ENCODE data around the gene POU2F1. TPM values are rescaled to one million over a fixed set of nuclear protein-coding genes. Genes with fewer than 3 reads are reported as not detected.

POU2F1 gene
- total and polyA plus RNA-seq, 2 experiments from 2014 or later = 38.8 to 66.1 TPM

DNA sequence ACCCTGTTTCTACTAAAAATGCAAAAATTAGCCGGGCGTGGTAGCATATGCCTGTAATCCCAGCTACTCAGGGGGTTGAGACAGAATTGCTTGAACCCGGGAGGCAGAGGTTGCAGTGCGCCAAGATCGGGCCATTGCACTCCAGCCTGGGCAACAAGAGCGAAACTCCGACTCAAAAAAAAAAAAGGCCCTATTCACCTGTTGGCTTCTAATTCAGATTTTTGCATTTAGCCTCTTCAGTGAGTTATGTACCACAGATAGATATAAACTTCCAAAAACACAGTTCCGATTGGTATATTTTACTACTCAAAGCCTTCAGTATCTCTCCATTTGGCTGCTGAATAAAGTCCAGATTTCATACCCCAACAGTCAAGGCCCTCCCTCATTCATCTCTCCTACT, 42.7 kb downstream of the POU2F1 start (continued):
- TF ChIP-seq, protein P1, sequence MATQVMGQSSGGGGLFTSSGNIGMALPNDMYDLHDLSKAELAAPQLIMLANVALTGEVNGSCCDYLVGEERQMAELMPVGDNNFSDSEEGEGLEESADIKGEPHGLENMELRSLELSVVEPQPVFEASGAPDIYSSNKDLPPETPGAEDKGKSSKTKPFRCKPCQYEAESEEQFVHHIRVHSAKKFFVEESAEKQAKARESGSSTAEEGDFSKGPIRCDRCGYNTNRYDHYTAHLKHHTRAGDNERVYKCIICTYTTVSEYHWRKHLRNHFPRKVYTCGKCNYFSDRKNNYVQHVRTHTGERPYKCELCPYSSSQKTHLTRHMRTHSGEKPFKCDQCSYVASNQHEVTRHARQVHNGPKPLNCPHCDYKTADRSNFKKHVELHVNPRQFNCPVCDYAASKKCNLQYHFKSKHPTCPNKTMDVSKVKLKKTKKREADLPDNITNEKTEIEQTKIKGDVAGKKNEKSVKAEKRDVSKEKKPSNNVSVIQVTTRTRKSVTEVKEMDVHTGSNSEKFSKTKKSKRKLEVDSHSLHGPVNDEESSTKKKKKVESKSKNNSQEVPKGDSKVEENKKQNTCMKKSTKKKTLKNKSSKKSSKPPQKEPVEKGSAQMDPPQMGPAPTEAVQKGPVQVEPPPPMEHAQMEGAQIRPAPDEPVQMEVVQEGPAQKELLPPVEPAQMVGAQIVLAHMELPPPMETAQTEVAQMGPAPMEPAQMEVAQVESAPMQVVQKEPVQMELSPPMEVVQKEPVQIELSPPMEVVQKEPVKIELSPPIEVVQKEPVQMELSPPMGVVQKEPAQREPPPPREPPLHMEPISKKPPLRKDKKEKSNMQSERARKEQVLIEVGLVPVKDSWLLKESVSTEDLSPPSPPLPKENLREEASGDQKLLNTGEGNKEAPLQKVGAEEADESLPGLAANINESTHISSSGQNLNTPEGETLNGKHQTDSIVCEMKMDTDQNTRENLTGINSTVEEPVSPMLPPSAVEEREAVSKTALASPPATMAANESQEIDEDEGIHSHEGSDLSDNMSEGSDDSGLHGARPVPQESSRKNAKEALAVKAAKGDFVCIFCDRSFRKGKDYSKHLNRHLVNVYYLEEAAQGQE (IDR thresholded peaks at IDR 0.05; ENCODE audit: unreplicated experiment) = no peak
- TF ChIP-seq ZNF114 (CRISPR knock-in tag; IDR thresholded peaks at IDR 0.05) = no peak
- TF ChIP-seq POLR2AphosphoS5 (IDR thresholded peaks at IDR 0.05; ENCODE audit: low read depth) = no peak
- TF ChIP-seq, protein P2, sequence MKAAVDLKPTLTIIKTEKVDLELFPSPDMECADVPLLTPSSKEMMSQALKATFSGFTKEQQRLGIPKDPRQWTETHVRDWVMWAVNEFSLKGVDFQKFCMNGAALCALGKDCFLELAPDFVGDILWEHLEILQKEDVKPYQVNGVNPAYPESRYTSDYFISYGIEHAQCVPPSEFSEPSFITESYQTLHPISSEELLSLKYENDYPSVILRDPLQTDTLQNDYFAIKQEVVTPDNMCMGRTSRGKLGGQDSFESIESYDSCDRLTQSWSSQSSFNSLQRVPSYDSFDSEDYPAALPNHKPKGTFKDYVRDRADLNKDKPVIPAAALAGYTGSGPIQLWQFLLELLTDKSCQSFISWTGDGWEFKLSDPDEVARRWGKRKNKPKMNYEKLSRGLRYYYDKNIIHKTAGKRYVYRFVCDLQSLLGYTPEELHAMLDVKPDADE (IDR thresholded peaks at IDR 0.05) = no peak

- Histone ChIP-seq H3K4me3 (no peak overlapping the region), H3K4me1 (ENCODE audit: insufficient read depth) (peaks cover 9% of the 10 kb centered on the region), H3F3A (replicated peaks; ENCODE audit: low read depth) (no peaks in the 10 kb centered on the region), H2AFZ (no peak overlapping the region), H3K27me3 (ENCODE audit: insufficient read depth) (no peaks in the 10 kb centered on the region), H3K4me2 (no peak overlapping the region), H3K9me2 (ENCODE audit: insufficient read depth) (no peaks in the 10 kb centered on the region), H3K36me3 (ENCODE audit: insufficient read depth) (no peaks in the 10 kb centered on the region), H4K20me1 (replicated peaks; ENCODE audit: insufficient read depth) (peaks cover 55% of the 10 kb centered on the region), H3K79me2 (replicated peaks; ENCODE audit: insufficient read depth) (peaks cover 95% of the 10 kb centered on the region), H3K27ac (ENCODE audit: low read depth) (no peak overlapping the region)
- no peaks in the 10 kb centered on the region for H3K27me3 Mint-ChIP-seq (ENCODE audit: insufficient read depth, low read depth, poor library complexity)
- peaks cover 11% of the 10 kb centered on the region for H3K4me1 Mint-ChIP-seq
- TF ChIP-seq, protein P1 (IDR thresholded peaks at IDR 0.05; ENCODE audit: unreplicated experiment) = no peak
- no peak for TF ChIP-seq CREB1 (CRISPR knock-in tag; IDR thresholded peaks at IDR 0.05; ENCODE audit: low read depth)
- no peak for TF ChIP-seq JUNB (IDR thresholded peaks at IDR 0.05; ENCODE audit: unreplicated experiment)
- H3K4me3 Mint-ChIP-seq = no peak overlapping the region
- H3K36me3 Mint-ChIP-seq (ENCODE audit: low read depth) = peaks cover 5% of the 10 kb centered on the region; the same call in 1 of the 3 replicates
- ATAC-seq (no peak; the same call in 2 of the 3 replicates), DNase-seq (ENCODE audit: low spot score) (no peak)
- H3K9me3 Mint-ChIP-seq = no peaks in the 10 kb centered on the region
- no peak overlapping the region for H3K27ac Mint-ChIP-seq
Measured at GRCh38 chr1:167263819-167264464, 43.3 kb downstream of the POU2F1 start.
